COLO668 (cell line): Measurements from ENCODE around the gene SORBS1.
A peak's percentile ranks its signal among the peaks of the same experiment; 100 is the strongest.

Source experiments
- DNase-seq: peaks from one replicate; lab custom pipeline; 2025; ENCODE audit not compliant: unreplicated experiment; lab: John Stamatoyannopoulos, UW

SORBS1 gene

DNA sequence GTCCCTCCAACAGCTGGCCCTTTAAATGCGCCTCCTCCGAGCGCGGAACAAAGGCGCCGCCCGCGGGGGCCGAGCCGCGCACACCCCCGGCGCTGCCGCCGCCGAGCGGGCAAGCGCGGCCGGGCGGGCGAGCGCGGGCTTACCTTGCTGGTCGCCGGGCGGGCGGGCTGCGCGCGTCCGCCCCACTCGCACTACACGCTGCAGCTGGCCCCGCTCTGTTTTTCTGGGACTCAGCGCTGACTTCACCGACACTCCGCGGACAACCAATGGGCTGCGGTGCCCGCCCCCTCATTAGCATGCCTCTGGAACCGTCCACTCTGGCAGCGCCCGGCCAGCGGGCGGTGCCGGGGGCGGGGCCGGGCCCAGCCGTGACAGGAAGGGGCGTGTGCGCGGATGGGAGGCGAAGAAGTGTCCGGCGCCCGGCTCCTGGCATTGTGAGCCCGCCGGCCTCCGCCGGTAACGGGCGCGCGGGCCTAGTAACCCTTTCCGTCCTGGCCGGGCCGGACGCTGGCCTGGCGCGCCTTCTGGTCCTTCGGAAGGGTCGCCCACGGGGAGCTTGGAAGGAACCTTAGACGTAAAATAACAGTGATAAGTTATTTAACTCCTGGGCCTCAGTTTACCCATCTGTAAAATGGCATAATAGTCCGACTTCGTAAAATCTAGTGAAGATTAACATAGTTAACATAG lies at the start of gene SORBS1:
TSS of gene SORBS1 (minus strand) at position 195 of the 687 bp plus-strand sequence. CDS start 120,236 bp downstream, outside the sequence.
- peak; percentile 95 for DNase-seq

- no peak for DNase-seq
These were observed 49.6 kb upstream of the SORBS1 start for GRCh38 chr10:95610727-95611126.

GRCh38 chr10:95606922-95607321 lies 45.8 kb upstream of the SORBS1 start:
- DNase-seq, result no peak

- DNase-seq, result no peak
These were observed 44.0 kb upstream of the SORBS1 start for GRCh38 chr10:95605163-95605562.

DNA sequence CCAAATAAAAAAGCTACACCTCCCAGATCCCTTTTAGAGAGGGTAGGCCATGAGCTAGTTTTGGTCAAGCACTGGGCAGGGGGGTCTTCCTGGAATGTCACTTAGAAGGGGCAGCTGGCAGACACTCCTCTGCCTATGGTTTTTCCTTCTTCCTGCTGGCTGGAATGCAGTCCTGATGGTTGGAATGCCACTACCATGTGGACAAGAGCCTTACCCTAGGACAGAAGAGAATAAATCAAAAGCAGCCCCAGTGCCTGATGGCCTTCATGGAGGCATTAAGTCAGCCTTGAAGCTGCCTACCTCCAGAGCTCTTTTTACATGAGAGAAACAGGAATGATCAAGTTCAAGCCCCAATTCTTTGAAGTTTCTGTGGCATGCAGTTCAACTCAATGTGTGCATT lies 43.5 kb upstream of the SORBS1 start:
- DNase-seq, result no peak

DNA sequence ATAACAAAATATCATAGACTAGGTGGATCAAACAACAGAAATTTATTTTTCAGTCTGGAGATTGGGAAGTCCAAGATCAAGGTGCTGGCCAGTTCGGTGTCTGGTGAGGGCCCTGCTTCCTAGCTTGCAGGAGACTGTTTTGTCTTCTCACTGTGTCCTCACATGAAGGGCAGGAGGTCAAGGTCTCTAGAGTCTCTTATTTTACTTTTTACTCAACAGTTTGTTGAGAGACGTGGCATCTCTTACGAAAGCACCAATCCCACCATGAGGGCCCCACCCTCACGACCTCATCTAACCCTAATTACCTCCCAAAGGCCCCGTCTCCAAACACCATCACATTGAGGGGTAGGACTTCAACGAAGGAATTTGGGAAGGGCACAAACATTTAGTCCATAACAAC lies 41.2 kb upstream of the SORBS1 start:
- no peak for DNase-seq

DNA sequence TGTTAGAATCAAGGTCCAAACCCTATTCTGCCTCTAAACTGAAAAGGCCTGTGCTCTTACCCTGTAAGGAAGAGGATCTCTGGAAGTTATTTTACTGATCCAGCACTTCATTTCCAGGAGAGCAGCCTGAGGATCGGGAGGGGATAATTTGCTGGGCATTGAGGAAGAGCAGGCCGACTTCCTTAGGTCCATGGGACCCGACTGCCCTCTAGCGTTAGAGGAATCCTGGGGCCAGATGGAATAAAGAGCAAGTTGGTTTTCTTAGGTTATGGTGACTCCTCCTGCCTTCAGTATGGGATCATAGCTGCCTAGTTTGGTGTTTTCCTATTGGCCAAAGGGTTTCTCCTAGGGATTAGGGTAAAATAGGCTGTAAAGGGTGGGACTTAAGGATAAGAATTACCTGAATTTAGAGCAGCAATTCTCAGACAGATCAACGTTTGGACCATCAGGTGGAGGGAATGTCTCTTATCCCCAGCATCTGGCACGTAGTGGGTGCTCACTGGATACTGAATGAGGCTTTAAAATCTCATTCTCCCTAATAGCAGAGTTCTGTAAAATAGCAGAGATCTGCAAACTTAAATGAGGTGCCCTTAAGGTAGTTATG lies 40.0 kb upstream of the SORBS1 start:
- peak; percentile 75 for DNase-seq

DNA sequence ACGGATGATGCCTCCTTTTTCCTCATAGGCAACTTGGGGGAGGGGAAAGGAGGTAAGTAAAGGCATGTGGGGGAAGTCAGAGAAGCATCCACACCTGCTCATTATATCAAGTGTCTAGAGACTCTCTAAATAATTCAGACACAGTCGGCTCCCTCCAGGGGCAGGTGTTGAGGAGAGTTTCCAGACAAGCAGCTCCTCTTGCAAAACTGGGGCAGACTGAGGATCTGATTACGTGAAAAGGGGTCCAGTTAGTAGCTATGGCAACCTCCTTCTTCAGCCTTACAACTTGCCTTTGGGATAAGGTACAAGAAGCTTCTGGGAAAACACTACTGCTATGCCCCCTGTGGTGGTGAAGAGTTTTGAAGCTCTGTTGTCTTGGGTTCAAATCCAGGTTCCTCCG lies 39.0 kb upstream of the SORBS1 start:
- no peak for DNase-seq

GRCh38 chr10:95597788-95598187 lies 36.6 kb upstream of the SORBS1 start:
- no peak for DNase-seq

GRCh38 chr10:95588025-95588424 lies 26.9 kb upstream of the SORBS1 start:
- no peak for DNase-seq

DNA sequence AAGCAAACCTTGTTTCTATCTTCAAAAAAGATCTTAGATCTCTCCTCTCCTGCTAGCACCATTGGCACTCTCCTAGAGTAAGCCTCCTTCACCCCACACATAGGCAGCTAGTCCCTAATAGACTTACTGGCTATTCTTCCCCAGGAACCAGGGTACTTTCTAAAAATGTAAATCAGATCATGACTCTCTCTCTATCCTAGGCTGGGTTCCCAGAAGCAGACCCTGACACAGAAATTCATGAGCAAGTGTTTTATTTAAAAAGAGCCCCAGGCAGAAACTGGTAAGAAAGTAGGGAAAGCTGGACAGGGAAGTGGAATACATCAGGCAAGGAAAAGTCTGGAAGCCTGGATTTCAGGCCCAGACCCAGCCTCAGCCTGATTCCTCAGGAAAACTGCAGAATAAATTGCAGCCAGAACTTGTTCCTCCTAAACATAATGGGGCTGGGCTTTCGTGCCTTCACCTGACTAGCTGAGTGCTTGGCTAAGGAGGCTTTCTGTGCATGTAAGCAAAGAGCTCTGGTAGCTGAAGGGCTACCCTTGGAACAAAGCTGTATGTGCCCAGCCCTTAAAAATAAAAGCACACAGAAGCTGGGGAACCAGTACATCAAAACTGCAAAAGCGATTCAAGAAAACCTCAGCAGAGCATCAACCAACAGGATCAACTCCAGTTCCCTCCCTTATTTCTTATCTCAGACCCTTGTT lies 18.8 kb upstream of the SORBS1 start:
- DNase-seq, result no peak

- no peak for DNase-seq
These were observed 18.1 kb upstream of the SORBS1 start for GRCh38 chr10:95579292-95579691.

- DNase-seq, result no peak
These were observed 17.4 kb upstream of the SORBS1 start for GRCh38 chr10:95578619-95579018.

- DNase-seq, result no peak
These were observed 13.6 kb upstream of the SORBS1 start for GRCh38 chr10:95574649-95575365.

GRCh38 chr10:95573964-95574604 lies 12.9 kb upstream of the SORBS1 start:
- no peak for DNase-seq

- no peak for DNase-seq
These were observed 12.4 kb upstream of the SORBS1 start for GRCh38 chr10:95573527-95573926.

DNA sequence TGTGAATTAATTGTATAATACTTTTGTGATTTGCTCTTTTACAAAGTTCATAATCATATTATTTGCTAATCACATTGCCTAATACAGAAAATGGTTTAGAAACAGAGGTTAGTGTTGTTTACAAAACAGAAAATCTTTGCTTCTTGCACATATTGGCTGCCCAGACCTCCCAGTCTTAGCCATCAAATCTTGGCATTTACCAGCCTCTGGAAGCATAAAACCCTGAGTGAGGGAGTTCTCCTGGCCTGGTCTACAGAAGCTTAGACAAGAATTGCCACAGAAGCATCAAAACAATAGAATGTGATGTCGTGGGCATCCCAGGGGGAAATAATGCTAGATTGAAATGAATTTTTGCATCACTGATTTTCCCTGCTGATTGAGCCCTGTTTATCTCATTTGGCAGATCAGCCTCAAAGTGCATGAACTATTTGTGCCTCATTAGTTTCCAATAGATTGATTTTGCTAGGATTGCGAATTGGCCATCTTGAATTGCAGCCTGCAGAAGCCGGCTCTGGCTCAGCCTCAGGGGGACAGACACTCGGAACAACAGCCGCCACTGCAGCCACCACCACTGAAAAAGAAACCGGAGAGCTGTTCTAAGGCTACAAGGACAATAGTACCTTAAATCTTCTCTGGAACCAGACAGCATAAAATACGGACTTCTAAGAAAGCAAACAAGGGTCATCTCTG lies 11.1 kb upstream of the SORBS1 start:
- no peak for DNase-seq

- DNase-seq, result no peak
These were observed 10.2 kb upstream of the SORBS1 start for GRCh38 chr10:95571390-95571789.

GRCh38 chr10:95569368-95569767 lies 8.2 kb upstream of the SORBS1 start:
- no peak for DNase-seq

- DNase-seq, result no peak
These were observed 6.9 kb upstream of the SORBS1 start for GRCh38 chr10:95567903-95568630.
